ENCODE data around the gene TMEFF1. TPM values are rescaled to one million over a fixed set of nuclear protein-coding genes. Genes with fewer than 3 reads are reported as not detected.

TMEFF1 gene
- total and polyA plus RNA-seq, 2 donors (not counting 1 experiment from before 2014, with no cell fraction given), result 1.1 to 2.5 TPM

- H2AFZ ChIP-seq (ENCODE audit: low read length), result no peak overlapping the region
- peaks cover 10% of the 10 kb centered on the region for H3K4me1 ChIP-seq (ENCODE audit: control insufficient read depth, extremely low read depth, insufficient read depth, low read length)
- H3K4me2 ChIP-seq (ENCODE audit: extremely low read depth, insufficient read depth, low read length), result no peak overlapping the region
- H3K79me2 ChIP-seq (ENCODE audit: control insufficient read depth, insufficient read depth, low read length), result peaks cover 75% of the 10 kb centered on the region
- H4K20me1 ChIP-seq (ENCODE audit: control insufficient read depth, extremely low read depth, insufficient read depth, low read length), result no peaks in the 10 kb centered on the region
- DNase-seq (ENCODE audit: low read depth in 2 of 2), result no peak
- no peak overlapping the region for H3K9ac ChIP-seq (ENCODE audit: insufficient read depth, low read length)
- H3K27ac ChIP-seq (ENCODE audit: insufficient read depth, low read length), result no peak overlapping the region
- peaks cover 14% of the 10 kb centered on the region for H3K36me3 ChIP-seq (ENCODE audit: control insufficient read depth, insufficient read depth, low read length)
- no peaks in the 10 kb centered on the region for H3K9me3 ChIP-seq (ENCODE audit: control insufficient read depth, insufficient read depth, low read depth, low read length)
- no peaks in the 10 kb centered on the region for H3K27me3 ChIP-seq (ENCODE audit: control insufficient read depth, insufficient read depth, low read length)
- TF ChIP-seq CTCF (conservative IDR thresholded peaks at IDR 0.05 in 1 of 2, IDR thresholded peaks at IDR 0.05 in 1 of 2; ENCODE audit: low read depth in 1 of 2, low read length in 2 of 2), result no peak
- no peak overlapping the region for H3K4me3 ChIP-seq (replicated peaks in 1 of 4; ENCODE audit: control extremely low read depth in 1 of 4, insufficient read depth in 1 of 4, low read depth in 3 of 4, low read length in 4 of 4)
Observed at GRCh38 chr9:100447041-100447440, 25.9 kb upstream of the TMEFF1 start.

- Histone ChIP-seq H3K27ac (ENCODE audit: insufficient read depth, low read length) (no peak overlapping the region), H3K4me2 (ENCODE audit: extremely low read depth, insufficient read depth, low read length) (no peak overlapping the region), H3K27me3 (ENCODE audit: control insufficient read depth, insufficient read depth, low read length) (no peaks in the 10 kb centered on the region), H2AFZ (ENCODE audit: low read length) (no peak overlapping the region), H3K9me3 (ENCODE audit: control insufficient read depth, insufficient read depth, low read depth, low read length) (no peaks in the 10 kb centered on the region), H4K20me1 (ENCODE audit: control insufficient read depth, extremely low read depth, insufficient read depth, low read length) (no peaks in the 10 kb centered on the region), H3K9ac (ENCODE audit: insufficient read depth, low read length) (no peak overlapping the region), H3K4me3 (replicated peaks in 1 of 4; ENCODE audit: control extremely low read depth in 1 of 4, insufficient read depth in 1 of 4, low read depth in 3 of 4, low read length in 4 of 4) (no peak overlapping the region), H3K36me3 (ENCODE audit: control insufficient read depth, insufficient read depth, low read length) (peaks cover 17% of the 10 kb centered on the region), H3K79me2 (ENCODE audit: control insufficient read depth, insufficient read depth, low read length) (peaks cover 64% of the 10 kb centered on the region), H3K4me1 (ENCODE audit: control insufficient read depth, extremely low read depth, insufficient read depth, low read length) (peaks cover 10% of the 10 kb centered on the region)
- TF ChIP-seq EZH2 (IDR thresholded peaks at IDR 0.05; ENCODE audit: low read length, missing control alignments) (no peak), CTCF (conservative IDR thresholded peaks at IDR 0.05 in 1 of 2, IDR thresholded peaks at IDR 0.05 in 1 of 2; ENCODE audit: low read depth in 1 of 2, low read length in 2 of 2) (no peak)
- no peak for DNase-seq (ENCODE audit: low read depth in 2 of 2)
Observed at GRCh38 chr9:100448266-100448665, 24.7 kb upstream of the TMEFF1 start.

- Histone ChIP-seq H3K9me3 (ENCODE audit: control insufficient read depth, insufficient read depth, low read depth, low read length) (no peaks in the 10 kb centered on the region), H3K4me3 (replicated peaks in 1 of 4; ENCODE audit: control extremely low read depth in 1 of 4, insufficient read depth in 1 of 4, low read depth in 3 of 4, low read length in 4 of 4) (no peak overlapping the region), H3K4me2 (ENCODE audit: extremely low read depth, insufficient read depth, low read length) (no peak overlapping the region), H2AFZ (ENCODE audit: low read length) (no peak overlapping the region), H3K4me1 (ENCODE audit: control insufficient read depth, extremely low read depth, insufficient read depth, low read length) (peaks cover under 1% of the 10 kb centered on the region), H3K36me3 (ENCODE audit: control insufficient read depth, insufficient read depth, low read length) (peaks cover 22% of the 10 kb centered on the region), H4K20me1 (ENCODE audit: control insufficient read depth, extremely low read depth, insufficient read depth, low read length) (no peaks in the 10 kb centered on the region), H3K27ac (ENCODE audit: insufficient read depth, low read length) (no peak overlapping the region), H3K9ac (ENCODE audit: insufficient read depth, low read length) (no peak overlapping the region), H3K79me2 (ENCODE audit: control insufficient read depth, insufficient read depth, low read length) (peaks cover 52% of the 10 kb centered on the region), H3K27me3 (ENCODE audit: control insufficient read depth, insufficient read depth, low read length) (no peaks in the 10 kb centered on the region)
- no peak for DNase-seq (ENCODE audit: low read depth in 2 of 2)
- TF ChIP-seq EZH2 (IDR thresholded peaks at IDR 0.05; ENCODE audit: low read length, missing control alignments), result no peak
- TF ChIP-seq CTCF (conservative IDR thresholded peaks at IDR 0.05 in 1 of 2, IDR thresholded peaks at IDR 0.05 in 1 of 2; ENCODE audit: low read depth in 1 of 2, low read length in 2 of 2), result no peak
Observed at GRCh38 chr9:100449420-100449819, 23.5 kb upstream of the TMEFF1 start.
